ENCODE results near the gene PARP1. TPM values are rescaled to one million over a fixed set of nuclear protein-coding genes. Genes with fewer than 3 reads are reported as not detected.

The PARP1 gene
- total and polyA plus RNA-seq, 2 donors (not counting 1 experiment from before 2014, with no cell fraction given) = 118 to 180 TPM

GRCh38 chr1:226390681-226391080, 17.2 kb downstream of the PARP1 start:
- H3K4me1 ChIP-seq (ENCODE audit: control insufficient read depth in 2 of 2, insufficient read depth in 2 of 2, low read length in 2 of 2) = peaks cover 0 to 1% of the 10 kb centered on the region in 2 donors
- TF ChIP-seq CTCF (IDR thresholded peaks at IDR 0.05) (no peak), EZH2 (IDR thresholded peaks at IDR 0.05; ENCODE audit: borderline replicate concordance, insufficient read depth, low read depth, low read length, poor library complexity, severe bottlenecking) (no peak)
- no peaks in the 10 kb centered on the region for H3K27me3 ChIP-seq (replicated peaks in 1 of 4; ENCODE audit: control extremely low read depth in 1 of 4, control insufficient read depth in 3 of 4, insufficient read depth in 4 of 4, low read length in 3 of 4)
- Mint-ChIP-seq H3K4me1 (peaks cover 12% of the 10 kb centered on the region), H3K27me3 (no peaks in the 10 kb centered on the region), H3K4me3 (no peak overlapping the region), H3K27ac (no peak overlapping the region), H3K9me3 (ENCODE audit: insufficient read depth) (no peaks in the 10 kb centered on the region)
- H3K9me3 ChIP-seq (ENCODE audit: control extremely low read depth in 1 of 3, control insufficient read depth in 2 of 3, insufficient read depth in 1 of 3, low read length in 2 of 3) = no peaks in the 10 kb centered on the region
- H3K36me3 ChIP-seq (replicated peaks in 1 of 2; ENCODE audit: control extremely low read depth in 1 of 2, control insufficient read depth in 1 of 2, extremely low read depth in 1 of 2, insufficient read depth in 2 of 2, low read length in 1 of 2) = peaks cover 2 to 98% of the 10 kb centered on the region in 2 experiments
- no peak overlapping the region for H3K27ac ChIP-seq (ENCODE audit: low read length in 2 of 2)
- ATAC-seq (ENCODE audit: low read depth) (no peak), DNase-seq (no peak)
- H2AFZ ChIP-seq (ENCODE audit: insufficient read depth, low read depth, low read length, poor library complexity, severe bottlenecking) = no peak overlapping the region
- intact Hi-C loops (cut with micrococcal nuclease) = no loop called here
- ChIA-PET POLR2A (no interaction called here), CTCF (interaction anchor here (1.2 to 1.3 kb wide), 2 partner anchors 11 to 17 kb away, joined by 4 to 7 read pairs; partner anchors contain the start of gene PARP1)
- no peak overlapping the region for H3K4me2 ChIP-seq (replicated peaks; ENCODE audit: low read depth, low read length, poor library complexity, severe bottlenecking)
- peaks cover 87% of the 10 kb centered on the region for H3K79me2 ChIP-seq (ENCODE audit: control insufficient read depth, insufficient read depth, low read length)
- H4K20me1 ChIP-seq (ENCODE audit: control insufficient read depth, insufficient read depth, low read length, poor library complexity, severe bottlenecking) = peaks cover 91% of the 10 kb centered on the region
- no peak overlapping the region for H3K9ac ChIP-seq (ENCODE audit: low read length)
- no peak overlapping the region for H3K4me3 ChIP-seq (ENCODE audit: control extremely low read depth in 1 of 5, extremely low read depth in 1 of 5, insufficient read depth in 1 of 5, low read depth in 2 of 5, low read length in 4 of 5)
- 100% methylated on average over 3 of the region's 3 CpGs for WGBS (ENCODE audit: insufficient coverage)

- Histone ChIP-seq H3K4me3 (ENCODE audit: control extremely low read depth in 1 of 5, extremely low read depth in 1 of 5, insufficient read depth in 1 of 5, low read depth in 2 of 5, low read length in 4 of 5) (no peak overlapping the region), H3K79me2 (ENCODE audit: control insufficient read depth, insufficient read depth, low read length) (peaks cover 61% of the 10 kb centered on the region), H4K20me1 (ENCODE audit: control insufficient read depth, insufficient read depth, low read length, poor library complexity, severe bottlenecking) (peaks cover 83% of the 10 kb centered on the region), H3K9me3 (ENCODE audit: control extremely low read depth in 1 of 3, control insufficient read depth in 2 of 3, insufficient read depth in 1 of 3, low read length in 2 of 3) (no peaks in the 10 kb centered on the region), H2AFZ (ENCODE audit: insufficient read depth, low read depth, low read length, poor library complexity, severe bottlenecking) (no peak overlapping the region), H3K9ac (ENCODE audit: low read length) (no peak overlapping the region), H3K4me2 (replicated peaks; ENCODE audit: low read depth, low read length, poor library complexity, severe bottlenecking) (no peak overlapping the region), H3K27me3 (replicated peaks in 1 of 4; ENCODE audit: control extremely low read depth in 1 of 4, control insufficient read depth in 3 of 4, insufficient read depth in 4 of 4, low read length in 3 of 4) (no peaks in the 10 kb centered on the region), H3K4me1 (ENCODE audit: control insufficient read depth in 2 of 2, insufficient read depth in 2 of 2, low read length in 2 of 2) (no peaks in the 10 kb centered on the region), H3K27ac (ENCODE audit: low read length in 2 of 2) (no peak overlapping the region), H3K36me3 (replicated peaks in 1 of 2; ENCODE audit: control extremely low read depth in 1 of 2, control insufficient read depth in 1 of 2, extremely low read depth in 1 of 2, insufficient read depth in 2 of 2, low read length in 1 of 2) (peaks cover 3 to 99% of the 10 kb centered on the region in 2 experiments)
- no CpG with 5 or more reads among the region's 1 CpG for WGBS (ENCODE audit: insufficient coverage)
- ATAC-seq (ENCODE audit: low read depth) = no peak
- Mint-ChIP-seq H3K4me1 (peaks cover under 1% of the 10 kb centered on the region), H3K9me3 (ENCODE audit: insufficient read depth) (no peaks in the 10 kb centered on the region), H3K27ac (no peak overlapping the region), H3K27me3 (no peaks in the 10 kb centered on the region), H3K4me3 (no peak overlapping the region)
- ChIA-PET POLR2A (no interaction called here), CTCF (interaction anchor here (1.9 kb wide), 1 partner anchor 20 kb away, joined by 5 read pairs; the partner anchor contains the start of gene PARP1)
- DNase-seq = no peak
- TF ChIP-seq CTCF (IDR thresholded peaks at IDR 0.05) (no peak), EZH2 (IDR thresholded peaks at IDR 0.05; ENCODE audit: borderline replicate concordance, insufficient read depth, low read depth, low read length, poor library complexity, severe bottlenecking) (no peak)
- intact Hi-C loops (cut with micrococcal nuclease) = no loop called here
Measured at GRCh38 chr1:226388131-226388530, 19.8 kb downstream of the PARP1 start.
